Right renal pelvis (tissue), 4 donors: Measurements from ENCODE around the gene AREL1. TPM values are rescaled to one million over a fixed set of nuclear protein-coding genes. Genes with fewer than 3 reads are reported as not detected.

Experiments used
- DNase-seq, 4 donors: peaks; one replicate each; pipeline ENCODE4 v3.0.0-alpha.2; 2013; ENCODE audit warnings: low read depth in 4 of 4, low spot score in 3 of 4, missing footprints in 1 of 4
- polyA plus RNA-seq, 4 donors: library from polyadenylated mRNA; unstranded; fragments of 120-200 nt; gene quantifications; one replicate each; pipeline ENCODE4 v1.2.1, GENCODE V29; 2013; ENCODE audit not compliant: insufficient read length in 4 of 4

AREL1 gene
- polyA plus RNA-seq, 4 donors: 32.7 to 40.1 (median 37.6) TPM

DNA sequence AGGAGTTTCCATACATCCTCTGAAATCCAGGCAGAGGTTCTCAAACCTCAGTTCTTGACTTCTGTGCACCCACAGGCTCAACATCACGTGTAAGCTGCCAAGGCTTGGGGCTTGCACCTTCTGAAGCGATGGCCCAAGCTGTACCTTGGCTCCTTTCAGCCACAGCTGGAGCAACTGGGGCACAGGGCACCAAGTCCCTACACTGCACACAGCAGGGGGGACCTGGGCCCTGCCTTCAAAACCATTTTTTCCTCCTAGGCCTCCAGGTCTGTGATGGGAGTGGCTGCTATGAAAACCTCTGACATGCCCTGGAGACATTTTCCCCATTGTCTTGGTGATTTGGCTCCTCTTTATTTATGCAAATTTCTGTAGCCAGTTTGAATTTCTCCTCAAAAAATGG is 10.6 kb downstream of the AREL1 start:
- no peak for DNase-seq

DNA sequence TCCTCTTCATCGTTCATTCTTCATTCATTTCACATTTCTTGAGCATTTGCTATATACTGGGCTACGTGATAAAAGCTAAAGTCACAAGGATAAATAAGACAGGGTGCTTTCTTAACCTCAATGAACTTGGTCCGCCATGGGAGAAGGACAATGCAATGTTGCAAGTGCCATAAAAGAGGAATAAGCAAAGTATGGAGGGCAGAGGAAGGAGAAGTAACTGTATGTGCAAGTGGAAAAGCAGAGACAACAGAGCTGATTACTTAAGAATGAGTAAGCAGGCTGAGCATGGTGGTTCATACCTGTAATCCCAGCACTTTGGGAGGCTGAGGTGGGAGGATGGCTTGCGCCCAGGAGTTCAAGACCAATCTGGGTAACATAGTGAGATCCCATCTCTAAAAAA is 14.4 kb downstream of the AREL1 start:
- DNase-seq: no peak

DNA sequence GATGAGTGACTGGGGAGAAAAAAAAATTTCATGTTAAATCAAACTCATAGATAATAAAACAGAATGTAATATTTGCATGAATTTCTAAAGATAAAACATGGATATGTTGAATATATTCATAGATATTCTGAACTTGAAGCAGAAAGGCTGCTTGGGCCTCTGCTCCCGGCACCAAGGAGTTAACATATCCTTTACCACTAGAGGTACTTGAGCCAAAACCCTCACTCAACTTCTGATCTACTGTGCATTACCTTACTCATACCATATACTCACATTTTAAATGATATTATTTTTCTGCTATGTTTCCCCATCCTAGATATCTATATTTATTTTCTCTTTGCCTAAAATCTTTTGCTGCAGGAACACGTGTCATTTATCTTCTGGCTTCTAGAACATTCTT is 14.9 kb downstream of the AREL1 start:
- DNase-seq: no peak

DNA sequence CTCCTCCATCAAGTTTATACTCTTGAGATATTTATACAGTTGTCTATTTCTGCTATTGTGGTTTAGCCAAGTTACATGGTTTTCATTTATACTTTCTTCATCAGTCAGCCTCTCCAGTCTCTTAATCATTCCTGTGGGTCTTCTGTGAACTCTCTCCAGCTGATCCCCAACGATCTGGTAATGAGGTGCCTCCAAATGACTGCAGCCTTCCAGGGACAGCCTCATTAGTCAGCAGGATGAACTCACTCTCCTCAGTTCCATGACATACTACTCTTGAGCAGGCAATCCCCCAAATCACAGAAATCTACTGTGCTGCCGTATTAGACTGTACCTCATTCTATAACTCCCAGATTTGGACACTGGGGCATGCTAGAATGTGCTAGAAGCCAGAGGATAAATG is 15.3 kb downstream of the AREL1 start:
- DNase-seq: no peak

DNA sequence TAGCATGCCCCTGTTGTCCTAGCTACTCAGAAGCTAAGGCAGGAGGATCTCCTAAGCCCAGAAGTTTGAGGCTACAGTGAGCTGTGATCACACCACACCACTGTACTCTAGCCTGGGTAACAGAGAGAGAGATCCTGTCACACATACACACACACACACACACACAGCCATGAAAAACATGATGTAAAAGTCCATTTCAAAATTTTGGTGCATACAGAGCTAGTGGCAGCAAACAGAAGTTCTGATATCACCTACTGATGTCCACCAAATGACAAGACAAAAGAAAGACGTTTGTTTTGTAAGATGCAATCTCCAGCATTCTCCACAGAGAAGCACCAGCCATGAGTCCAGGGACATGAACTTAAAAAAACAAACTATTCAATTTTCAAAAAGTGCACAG is 15.9 kb downstream of the AREL1 start:
- no peak for DNase-seq

DNA sequence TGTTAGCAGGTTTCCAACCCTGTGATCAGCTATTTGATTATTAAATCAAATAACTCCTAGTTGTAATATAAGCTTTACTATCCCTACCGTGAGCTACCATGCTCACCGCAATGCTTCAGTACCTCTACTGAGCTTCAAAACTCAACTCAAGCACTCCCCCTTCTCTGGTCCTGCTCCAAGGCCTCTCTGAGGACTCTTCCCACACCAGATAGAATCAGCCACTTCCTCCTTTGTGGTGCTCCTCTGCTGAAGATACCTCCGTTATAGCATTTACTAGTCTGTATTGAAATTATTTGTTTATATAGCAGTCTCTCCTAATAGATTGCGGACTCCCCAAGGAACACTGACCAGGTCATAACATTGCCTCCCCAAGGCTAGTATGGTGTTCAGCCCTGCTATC is 17.5 kb downstream of the AREL1 start:
- no peak for DNase-seq

DNA sequence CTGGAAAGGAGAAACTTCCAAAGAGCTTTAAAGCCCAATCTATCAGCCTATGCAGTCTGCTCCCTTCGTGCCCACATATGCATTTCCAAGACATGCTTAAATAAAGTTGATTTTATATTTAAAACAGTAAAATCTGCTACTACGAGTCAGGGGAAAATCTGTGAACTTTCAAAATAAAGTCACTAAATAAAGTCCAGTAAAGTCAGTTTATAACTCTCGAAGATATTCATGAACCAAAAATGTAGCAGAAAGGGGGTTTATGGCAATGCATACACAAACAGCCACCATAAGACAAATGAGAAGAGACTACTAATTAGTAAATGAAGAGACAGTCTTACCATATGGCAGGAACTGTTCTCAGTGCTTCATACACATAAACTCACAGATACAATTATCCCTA is 19.7 kb downstream of the AREL1 start:
- DNase-seq: no peak

DNA sequence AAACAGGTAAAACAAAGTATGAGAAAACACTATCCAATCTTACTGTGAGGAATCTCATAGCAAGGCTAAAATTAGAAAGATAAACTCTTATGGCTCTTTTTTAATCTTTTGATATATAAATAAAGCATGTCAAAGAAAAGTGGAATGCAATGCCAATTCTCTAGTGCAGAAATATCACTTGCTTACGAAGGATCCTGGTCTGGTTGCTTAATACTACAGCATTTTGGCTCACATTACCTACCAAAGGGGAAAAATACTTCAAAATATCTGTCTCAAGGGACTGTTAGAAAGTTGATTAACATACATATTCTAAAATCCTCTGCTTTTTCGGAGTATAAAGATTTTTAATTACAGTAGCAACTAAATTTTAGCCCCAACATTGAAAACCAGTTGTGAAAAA is 21.4 kb downstream of the AREL1 start:
- no peak for DNase-seq

DNA sequence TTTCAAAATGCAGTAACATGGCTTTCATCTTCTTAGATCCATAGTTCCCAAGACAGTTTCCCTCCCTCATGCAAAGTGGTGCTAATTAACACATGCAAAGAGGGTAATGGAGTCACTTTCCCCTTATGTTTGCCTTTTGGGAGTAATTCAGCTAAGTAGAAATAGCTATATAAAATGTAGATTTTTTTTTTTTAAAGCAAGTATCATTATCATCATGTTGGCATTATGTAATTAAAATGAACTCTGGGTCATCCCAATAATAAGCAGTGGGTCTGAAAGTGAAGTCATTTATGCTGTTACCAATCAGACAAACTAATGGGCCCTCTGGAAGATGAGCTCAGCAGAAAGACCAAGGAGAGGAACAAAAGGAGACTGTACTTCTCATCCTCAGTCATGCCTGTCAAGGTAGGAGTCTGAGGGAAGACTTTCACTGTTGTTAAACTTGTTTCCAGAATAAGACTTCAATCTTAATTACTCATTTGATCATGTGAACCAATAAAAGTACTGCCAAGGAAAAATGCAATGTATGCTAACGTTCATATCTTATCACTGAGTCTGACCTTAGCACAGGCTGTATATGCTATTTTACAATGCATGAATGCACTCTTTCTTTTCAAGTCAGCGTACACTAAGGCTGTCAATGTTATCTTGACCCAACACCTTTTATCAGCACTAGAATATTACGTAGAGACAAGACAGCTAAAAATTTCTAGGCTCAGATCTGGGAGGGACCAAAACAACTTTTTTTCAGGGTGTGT is 26.8 kb downstream of the AREL1 start:
- DNase-seq: no peak

DNA sequence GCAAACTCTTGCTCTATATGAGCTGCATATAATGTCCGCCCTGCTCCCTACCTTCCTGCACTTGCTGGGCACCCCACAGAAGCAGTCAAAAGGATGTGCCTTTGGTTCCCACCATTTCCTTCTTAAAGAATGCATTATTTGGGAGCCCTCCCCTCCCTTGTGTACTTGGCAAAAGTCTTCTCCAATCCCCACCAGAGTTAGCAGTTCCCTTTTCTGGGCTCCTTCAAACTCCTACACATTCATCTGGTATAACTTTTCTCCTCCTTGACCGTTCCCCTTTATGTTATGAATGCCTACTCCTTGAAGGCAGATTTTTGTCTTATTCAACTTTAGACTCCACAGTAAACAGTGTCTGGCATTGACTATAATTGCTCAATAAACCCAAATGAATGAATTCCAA is 27.8 kb downstream of the AREL1 start:
- no peak for DNase-seq

DNA sequence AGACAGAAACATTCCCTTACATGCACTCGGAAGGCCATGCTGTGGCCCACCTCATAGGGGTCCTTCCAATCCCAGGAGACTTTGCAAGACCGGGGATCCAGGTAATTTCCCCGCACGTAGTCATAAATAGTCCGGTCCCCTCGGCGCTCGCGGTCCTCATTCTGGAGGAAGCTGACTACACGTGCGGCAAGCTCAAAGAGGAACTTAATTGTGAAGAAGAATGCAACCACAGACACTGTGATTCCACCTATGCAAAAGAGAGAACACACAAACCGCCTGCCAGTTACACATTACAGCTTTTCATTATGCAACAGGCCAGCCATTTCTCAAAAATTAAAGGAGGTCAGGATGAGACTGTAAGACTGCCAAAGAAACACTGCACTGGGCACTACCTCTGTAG is 28.4 kb downstream of the AREL1 start:
- DNase-seq: no peak

DNA sequence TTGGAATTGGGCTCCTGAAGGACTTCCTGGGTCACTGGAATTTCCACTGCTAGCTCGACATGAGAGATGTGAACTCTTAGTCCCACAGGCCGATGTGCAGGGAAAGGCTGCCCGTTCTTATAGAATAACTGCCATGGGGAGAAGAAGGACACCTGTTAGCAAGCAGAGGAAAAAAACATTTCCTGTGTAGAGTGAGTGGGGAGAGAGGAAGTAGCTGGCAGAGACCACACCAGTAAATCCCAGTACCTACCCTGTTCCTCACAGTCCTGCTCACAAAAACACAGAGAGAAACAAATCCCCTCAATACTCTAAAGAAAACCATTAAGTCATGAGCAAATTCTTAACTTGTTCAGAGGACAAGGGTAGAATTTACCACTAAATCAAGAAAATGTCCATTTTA is 29.5 kb downstream of the AREL1 start:
- DNase-seq: no peak

DNA sequence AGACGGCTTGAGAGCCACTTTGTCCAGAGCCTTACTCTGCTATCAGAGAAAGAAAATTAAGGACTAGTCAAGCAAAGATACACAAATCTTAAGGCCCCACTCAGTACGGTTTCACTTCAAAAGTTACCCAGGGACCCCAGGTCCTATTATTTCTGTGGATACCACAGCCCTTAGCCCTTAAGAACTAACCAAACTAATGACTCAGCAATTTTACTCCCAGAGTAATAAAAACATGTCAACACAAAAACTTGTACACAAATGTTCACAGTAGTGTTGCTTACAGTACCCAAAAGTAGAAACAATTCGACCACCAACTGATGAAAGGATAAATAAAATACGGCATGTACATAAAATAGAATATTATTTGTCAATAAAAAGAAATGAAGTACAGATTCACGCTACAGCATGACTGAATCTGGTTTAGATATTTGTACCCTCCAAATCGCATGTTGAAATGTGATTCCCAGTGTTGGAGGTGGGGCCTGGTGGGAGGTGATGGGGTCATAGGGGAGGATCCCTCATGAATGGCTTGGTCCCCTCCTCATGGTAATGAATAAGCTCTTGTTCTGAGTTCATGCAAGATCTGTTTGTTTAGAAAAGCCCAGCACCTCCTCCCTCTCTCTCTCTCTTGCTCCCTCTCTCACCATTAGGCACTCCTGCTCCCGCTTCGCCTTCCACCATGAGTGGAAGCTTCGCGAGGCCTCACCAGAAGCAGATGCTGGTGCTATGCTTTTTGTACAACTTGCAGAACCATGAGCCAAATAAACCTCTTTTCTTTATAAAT is 30.5 kb downstream of the AREL1 start:
- no peak for DNase-seq

DNA sequence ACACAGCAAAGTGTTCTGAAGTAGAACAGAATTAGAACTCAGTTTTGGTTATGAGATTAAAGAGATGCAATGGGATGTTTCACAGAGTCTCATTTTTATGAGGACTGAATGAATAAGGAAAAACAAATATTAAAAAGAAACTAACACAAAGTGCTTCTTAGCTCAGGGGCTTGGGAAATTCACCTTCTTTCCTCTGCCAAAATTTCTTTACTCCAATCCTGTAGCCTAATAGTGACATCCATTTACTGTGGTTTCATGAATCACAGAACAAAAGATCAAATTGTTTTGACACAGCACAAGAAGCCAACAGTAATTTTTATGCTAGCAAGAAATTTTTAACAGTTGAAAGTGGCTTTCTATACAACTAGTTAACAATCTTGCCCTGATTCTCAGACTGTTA is 37.7 kb downstream of the AREL1 start:
- DNase-seq: no peak

DNA sequence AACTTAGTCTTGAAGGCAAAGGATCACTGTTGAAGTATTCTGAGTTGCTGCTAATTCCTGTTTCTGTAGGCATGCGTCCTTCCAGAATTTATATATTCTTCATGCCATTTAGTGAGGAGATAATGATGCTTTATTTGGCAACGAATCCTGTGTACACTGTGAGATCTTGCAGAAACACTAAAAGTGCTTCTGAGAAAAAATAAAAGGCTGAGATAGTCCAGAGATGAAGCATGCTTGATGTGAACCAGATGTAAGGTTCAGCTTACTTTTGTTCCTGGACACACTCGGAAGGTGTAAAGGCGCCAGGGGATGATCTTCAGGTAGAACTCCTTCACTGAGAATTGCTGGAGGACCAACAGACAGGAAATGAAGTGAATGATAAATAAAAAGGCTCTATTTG is 39.1 kb downstream of the AREL1 start:
- no peak for DNase-seq

DNA sequence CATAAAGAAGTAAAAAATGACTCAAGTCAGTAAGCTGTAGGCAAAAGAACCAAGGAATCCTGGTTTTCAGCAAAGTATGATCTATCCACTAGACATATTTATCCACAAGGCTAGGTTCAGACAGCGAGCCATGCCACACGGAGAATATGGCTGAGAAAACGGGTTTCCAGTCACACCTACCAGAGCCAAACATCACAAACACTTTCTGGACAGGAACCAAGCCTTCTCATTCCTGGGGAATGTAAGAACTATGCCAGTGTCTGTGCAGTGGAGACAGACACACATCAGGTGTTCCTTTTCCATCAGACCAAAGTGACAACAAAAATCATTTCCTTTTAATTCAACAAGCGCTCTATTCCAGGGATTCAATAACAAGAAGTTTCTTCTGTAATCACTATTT is 41.1 kb downstream of the AREL1 start:
- DNase-seq: no peak

DNA sequence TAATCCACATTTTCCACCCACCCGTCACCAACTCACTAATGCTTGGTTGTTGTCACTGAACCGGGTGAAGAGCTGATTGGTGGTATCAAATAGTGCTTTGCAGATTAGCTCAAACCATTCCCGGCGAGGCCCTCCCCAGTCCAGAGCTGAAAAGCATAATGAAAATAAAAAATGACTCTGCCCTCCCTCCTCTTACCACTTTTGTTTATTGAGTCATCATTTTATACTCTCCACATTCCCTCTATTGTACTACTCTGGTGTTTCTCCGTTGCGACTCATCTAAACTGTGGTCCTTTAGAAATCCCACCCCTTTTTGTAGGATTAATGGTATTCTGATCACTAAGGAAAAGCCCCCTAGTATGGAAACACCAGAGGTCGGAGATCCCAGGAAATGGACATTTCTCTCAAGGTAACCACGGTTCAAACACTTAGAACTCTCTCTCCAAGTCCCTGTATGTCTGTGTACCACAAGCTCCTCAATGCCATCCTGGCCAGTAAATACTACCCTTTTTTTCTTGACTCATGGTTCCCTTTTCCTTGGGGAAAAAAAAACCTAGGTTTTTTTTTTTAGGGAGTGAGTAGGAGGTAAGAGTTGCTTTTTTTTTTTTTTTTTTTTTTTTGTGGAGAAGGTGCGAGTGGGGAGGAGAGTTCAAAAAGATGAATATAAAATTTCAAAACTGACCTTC is 42.0 kb downstream of the AREL1 start:
- no peak for DNase-seq

DNA sequence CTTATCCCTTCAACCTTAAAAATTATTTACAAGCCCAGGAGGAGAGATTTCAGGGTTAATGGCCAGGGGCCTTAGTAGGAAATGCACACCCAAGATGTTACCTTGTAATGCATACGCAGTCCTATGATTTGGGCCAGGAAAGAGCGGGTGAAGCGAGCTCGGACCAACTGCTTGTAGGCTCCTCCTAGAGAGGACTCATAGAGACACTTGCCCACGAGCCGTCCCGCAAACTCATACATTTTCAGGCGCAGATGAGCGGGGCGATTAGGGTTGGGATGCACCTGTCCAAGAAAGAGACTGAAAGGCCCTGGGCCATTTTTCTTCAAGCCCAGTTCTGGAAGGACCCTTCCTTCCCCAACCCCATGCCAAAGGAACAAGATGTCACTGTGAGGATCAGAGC is 43.0 kb downstream of the AREL1 start:
- no peak for DNase-seq

DNA sequence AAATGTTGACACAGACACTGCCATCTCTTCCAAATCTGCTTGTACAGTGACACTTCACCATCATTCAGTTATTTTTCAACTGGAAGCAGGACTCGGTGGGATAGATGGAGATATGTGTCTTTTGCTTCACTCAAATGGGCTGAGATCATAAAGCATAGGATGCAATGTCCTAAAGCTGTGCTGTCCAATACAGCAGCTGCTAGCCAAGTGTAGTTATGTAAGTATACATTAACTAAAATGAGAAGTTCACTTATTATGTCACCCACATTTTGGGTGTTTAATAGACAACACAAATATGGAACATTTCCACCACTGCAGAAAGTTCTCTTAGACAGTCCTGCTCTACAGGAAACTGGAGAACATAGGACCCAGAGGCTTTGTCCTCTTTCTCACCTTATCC is 43.6 kb downstream of the AREL1 start:
- no peak for DNase-seq

DNA sequence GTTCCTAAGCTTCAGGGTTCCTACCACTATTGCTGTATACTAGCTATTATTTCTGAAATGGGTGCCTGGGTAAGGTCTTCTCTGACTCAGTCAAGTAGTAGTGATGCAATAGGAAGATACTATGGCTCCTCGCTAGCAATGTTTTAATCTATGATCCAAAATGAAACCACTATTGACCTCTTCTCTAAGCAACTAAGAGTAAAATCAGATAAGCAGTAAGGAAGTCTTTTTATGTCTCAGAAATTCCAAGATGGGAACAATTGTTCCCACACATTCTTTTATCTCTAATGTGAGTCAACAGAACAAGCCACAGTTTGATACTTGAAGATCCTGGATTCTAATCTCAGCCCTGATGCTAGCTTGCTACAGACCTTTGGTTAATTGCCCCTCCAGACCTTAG is 45.1 kb downstream of the AREL1 start:
- no peak for DNase-seq

DNA sequence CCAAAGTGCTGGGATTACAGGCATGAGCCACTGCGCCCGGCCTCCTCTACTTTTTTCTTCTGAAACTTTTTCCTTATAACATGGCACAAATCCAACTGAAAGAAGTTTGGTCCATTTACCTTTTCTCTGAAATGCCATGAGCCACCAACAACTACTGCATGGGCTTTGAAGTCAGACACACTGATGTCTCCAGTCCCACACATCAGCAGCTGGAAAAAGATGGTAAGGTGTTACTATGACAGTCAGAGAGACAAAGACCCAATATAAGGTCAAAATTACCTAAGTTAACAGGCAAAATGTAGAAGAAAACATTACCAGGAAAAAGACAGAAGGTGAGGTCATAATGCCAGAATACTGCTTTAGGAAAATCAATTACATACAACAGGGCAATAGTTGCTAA is 48.2 kb downstream of the AREL1 start:
- DNase-seq: no peak

DNA sequence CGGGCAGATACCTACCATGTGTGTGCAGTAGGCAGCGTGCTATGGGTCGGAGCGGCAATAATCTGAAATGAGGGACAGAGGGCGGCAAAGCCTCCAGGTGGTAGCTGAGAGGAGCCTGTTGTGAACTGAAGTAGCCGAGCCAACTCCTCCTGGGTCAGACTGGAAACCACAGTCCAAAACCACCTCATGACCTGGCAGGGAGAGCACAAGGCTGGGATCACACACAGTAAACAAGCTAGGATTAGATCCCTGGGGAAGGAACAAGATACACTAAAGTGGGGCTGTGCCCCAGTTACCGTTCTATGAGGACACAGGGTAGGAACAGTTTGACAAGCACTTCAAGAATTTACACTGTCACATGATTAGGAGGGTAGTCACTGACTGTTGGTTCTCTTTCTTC is 49.0 kb downstream of the AREL1 start:
- DNase-seq: no peak
